ENCODE results near the gene DYDC1.

The DYDC1 gene

DNA sequence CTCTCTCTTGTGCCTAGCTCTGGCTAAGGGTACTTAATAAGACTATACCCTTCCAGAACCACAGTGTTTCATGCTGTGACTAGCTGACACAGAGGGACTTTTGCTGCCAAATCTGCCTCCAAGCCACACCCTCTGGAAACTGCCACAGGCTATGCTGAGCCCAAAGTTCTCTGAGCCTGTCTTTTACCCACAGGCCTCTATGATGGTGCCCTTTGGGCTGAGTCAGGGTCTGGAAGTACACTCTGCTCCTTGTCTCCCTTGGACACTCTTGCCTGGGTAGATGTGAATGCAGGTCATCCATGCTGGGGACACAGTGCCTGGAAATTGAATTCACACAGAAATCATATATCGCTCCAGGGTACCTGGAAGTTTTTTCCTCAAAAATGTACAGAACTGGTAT is 22.6 kb downstream of the DYDC1 start:
- H4K12ac ChIP-seq (ENCODE audit: low read depth, low read length), result no peak overlapping the region
- H3K27me3 ChIP-seq (ENCODE audit: insufficient read depth, low read length), result no peaks in the 10 kb centered on the region
- no peak overlapping the region for H3K27ac ChIP-seq (ENCODE audit: low read depth, low read length)
- H3K9me3 ChIP-seq (ENCODE audit: insufficient read depth, low read depth, low read length), result no peaks in the 10 kb centered on the region
- no peak overlapping the region for H2BK5ac ChIP-seq (ENCODE audit: low read depth, low read length, poor library complexity)
- no CpG with 5 or more reads among the region's 1 CpG for WGBS (ENCODE audit: extremely low coverage, insufficient coverage, insufficient read length)
- no peak overlapping the region for H2AFZ ChIP-seq (ENCODE audit: insufficient read depth, low read length, poor library complexity)
- H3K4me2 ChIP-seq (ENCODE audit: low read length), result no peak overlapping the region
- no peaks in the 10 kb centered on the region for H3K36me3 ChIP-seq (ENCODE audit: control insufficient read depth in 1 of 2, insufficient read depth in 2 of 2, low read length in 2 of 2)
- H2AK5ac ChIP-seq (ENCODE audit: low read length), result no peak overlapping the region
- H3K23ac ChIP-seq (ENCODE audit: low read length), result no peak overlapping the region
- H3K4me1 ChIP-seq (ENCODE audit: control insufficient read depth in 1 of 2, insufficient read depth in 2 of 2, low read length in 2 of 2), result no peaks in the 10 kb centered on the region
- H4K91ac ChIP-seq (ENCODE audit: low read depth, low read length), result no peak overlapping the region
- no peak overlapping the region for H3K9ac ChIP-seq (ENCODE audit: low read length)
- H4K8ac ChIP-seq (ENCODE audit: low read depth, low read length), result no peak overlapping the region
- H2BK120ac ChIP-seq (ENCODE audit: insufficient read depth, low read length, poor library complexity), result no peak overlapping the region
- no peak overlapping the region for H2BK12ac ChIP-seq (ENCODE audit: low read length)
- no peak overlapping the region for H3K4me3 ChIP-seq (ENCODE audit: low read depth, low read length)
- H3K4ac ChIP-seq (ENCODE audit: low read depth, low read length), result no peak overlapping the region
- H3K79me2 ChIP-seq (ENCODE audit: control insufficient read depth, insufficient read depth, low read length, poor library complexity), result no peaks in the 10 kb centered on the region
- no peak overlapping the region for H3K18ac ChIP-seq (ENCODE audit: low read length)
- DNase-seq, result no peak
- H3K79me1 ChIP-seq (ENCODE audit: low read length), result no peaks in the 10 kb centered on the region
- no peak overlapping the region for H3K14ac ChIP-seq (ENCODE audit: low read length)

DNA sequence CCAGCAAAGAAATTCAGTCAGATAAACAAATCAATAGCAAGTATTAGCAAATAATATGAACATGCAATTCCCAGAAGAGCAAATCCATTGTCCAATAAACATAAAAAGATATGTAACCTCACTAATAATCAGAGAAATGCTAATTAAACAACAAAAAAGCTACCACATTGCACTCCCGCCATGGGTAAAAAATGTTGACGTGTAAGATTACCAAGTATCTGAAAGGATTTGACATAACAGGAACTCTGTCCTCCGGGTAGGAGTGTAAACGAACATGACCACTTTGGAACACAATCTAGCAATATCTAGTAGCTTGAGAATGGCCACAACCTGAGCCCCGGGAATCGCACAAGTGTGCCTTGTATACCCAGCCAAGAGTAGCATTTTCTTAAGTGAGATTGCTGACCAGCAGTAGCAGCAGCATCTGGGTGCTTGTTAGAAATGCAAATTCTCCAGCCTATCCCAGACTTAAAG is 31.6 kb downstream of the DYDC1 start:
- Histone ChIP-seq H3K27ac (ENCODE audit: low read depth, low read length) (no peak overlapping the region), H3K79me2 (ENCODE audit: control insufficient read depth, insufficient read depth, low read length, poor library complexity) (no peaks in the 10 kb centered on the region), H3K27me3 (ENCODE audit: insufficient read depth, low read length) (no peaks in the 10 kb centered on the region), H2BK120ac (ENCODE audit: insufficient read depth, low read length, poor library complexity) (no peak overlapping the region), H2AK5ac (ENCODE audit: low read length) (no peak overlapping the region), H4K12ac (ENCODE audit: low read depth, low read length) (no peak overlapping the region), H2AFZ (ENCODE audit: insufficient read depth, low read length, poor library complexity) (no peak overlapping the region), H3K4me1 (ENCODE audit: control insufficient read depth in 1 of 2, insufficient read depth in 2 of 2, low read length in 2 of 2) (no peaks in the 10 kb centered on the region), H3K18ac (ENCODE audit: low read length) (no peak overlapping the region), H4K91ac (ENCODE audit: low read depth, low read length) (no peak overlapping the region), H3K4ac (ENCODE audit: low read depth, low read length) (no peak overlapping the region), H4K8ac (ENCODE audit: low read depth, low read length) (no peak overlapping the region), H2BK12ac (ENCODE audit: low read length) (no peak overlapping the region), H3K36me3 (ENCODE audit: control insufficient read depth in 1 of 2, insufficient read depth in 2 of 2, low read length in 2 of 2) (no peaks in the 10 kb centered on the region), H3K4me3 (ENCODE audit: low read depth, low read length) (no peak overlapping the region), H3K9me3 (ENCODE audit: insufficient read depth, low read depth, low read length) (no peaks in the 10 kb centered on the region), H3K79me1 (ENCODE audit: low read length) (no peaks in the 10 kb centered on the region), H3K9ac (ENCODE audit: low read length) (no peak overlapping the region), H2BK5ac (ENCODE audit: low read depth, low read length, poor library complexity) (no peak overlapping the region), H3K14ac (ENCODE audit: low read length) (no peak overlapping the region), H3K4me2 (ENCODE audit: low read length) (no peak overlapping the region), H3K23ac (ENCODE audit: low read length) (no peak overlapping the region)
- no peak for DNase-seq
- no CpG with 5 or more reads among the region's 6 CpGs for WGBS (ENCODE audit: extremely low coverage, insufficient coverage, insufficient read length)

DNA sequence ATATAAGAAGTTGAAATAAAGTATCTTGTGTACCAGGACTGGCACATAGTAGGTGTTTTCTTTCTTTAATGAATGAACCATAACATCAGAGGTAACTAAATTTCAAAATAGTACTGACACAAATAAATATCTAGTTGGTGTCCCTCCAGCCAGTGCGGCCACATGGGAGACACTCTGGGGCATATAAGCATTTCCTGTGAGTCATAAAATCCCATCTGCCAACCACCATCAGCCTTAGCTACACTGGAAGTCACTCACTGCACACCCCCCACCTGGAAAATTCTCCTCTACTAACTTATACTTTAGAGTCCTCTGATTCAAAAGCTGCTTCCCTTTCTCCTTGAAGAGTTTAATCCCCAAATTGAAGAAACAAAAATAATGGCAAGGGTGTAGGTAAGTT is 32.5 kb downstream of the DYDC1 start:
- H4K12ac ChIP-seq (ENCODE audit: low read depth, low read length), result no peak overlapping the region
- H3K9me3 ChIP-seq (ENCODE audit: insufficient read depth, low read depth, low read length), result no peaks in the 10 kb centered on the region
- no peak overlapping the region for H3K9ac ChIP-seq (ENCODE audit: low read length)
- H2AFZ ChIP-seq (ENCODE audit: insufficient read depth, low read length, poor library complexity), result no peak overlapping the region
- DNase-seq, result no peak
- H4K91ac ChIP-seq (ENCODE audit: low read depth, low read length), result no peak overlapping the region
- H3K23ac ChIP-seq (ENCODE audit: low read length), result no peak overlapping the region
- no peak overlapping the region for H2BK120ac ChIP-seq (ENCODE audit: insufficient read depth, low read length, poor library complexity)
- no peaks in the 10 kb centered on the region for H3K79me2 ChIP-seq (ENCODE audit: control insufficient read depth, insufficient read depth, low read length, poor library complexity)
- H3K4ac ChIP-seq (ENCODE audit: low read depth, low read length), result no peak overlapping the region
- H3K18ac ChIP-seq (ENCODE audit: low read length), result no peak overlapping the region
- no peaks in the 10 kb centered on the region for H3K36me3 ChIP-seq (ENCODE audit: control insufficient read depth in 1 of 2, insufficient read depth in 2 of 2, low read length in 2 of 2)
- no peak overlapping the region for H4K8ac ChIP-seq (ENCODE audit: low read depth, low read length)
- no peak overlapping the region for H2BK5ac ChIP-seq (ENCODE audit: low read depth, low read length, poor library complexity)
- H3K4me1 ChIP-seq (ENCODE audit: control insufficient read depth in 1 of 2, insufficient read depth in 2 of 2, low read length in 2 of 2), result no peaks in the 10 kb centered on the region
- no peak overlapping the region for H2BK12ac ChIP-seq (ENCODE audit: low read length)
- H3K4me3 ChIP-seq (ENCODE audit: low read depth, low read length), result no peak overlapping the region
- no peak overlapping the region for H3K14ac ChIP-seq (ENCODE audit: low read length)
- no CpG with 5 or more reads among the region's 1 CpG for WGBS (ENCODE audit: extremely low coverage, insufficient coverage, insufficient read length)
- H2AK5ac ChIP-seq (ENCODE audit: low read length), result no peak overlapping the region
- no peaks in the 10 kb centered on the region for H3K27me3 ChIP-seq (ENCODE audit: insufficient read depth, low read length)
- no peak overlapping the region for H3K27ac ChIP-seq (ENCODE audit: low read depth, low read length)
- H3K4me2 ChIP-seq (ENCODE audit: low read length), result no peak overlapping the region
- H3K79me1 ChIP-seq (ENCODE audit: low read length), result no peaks in the 10 kb centered on the region

DNA sequence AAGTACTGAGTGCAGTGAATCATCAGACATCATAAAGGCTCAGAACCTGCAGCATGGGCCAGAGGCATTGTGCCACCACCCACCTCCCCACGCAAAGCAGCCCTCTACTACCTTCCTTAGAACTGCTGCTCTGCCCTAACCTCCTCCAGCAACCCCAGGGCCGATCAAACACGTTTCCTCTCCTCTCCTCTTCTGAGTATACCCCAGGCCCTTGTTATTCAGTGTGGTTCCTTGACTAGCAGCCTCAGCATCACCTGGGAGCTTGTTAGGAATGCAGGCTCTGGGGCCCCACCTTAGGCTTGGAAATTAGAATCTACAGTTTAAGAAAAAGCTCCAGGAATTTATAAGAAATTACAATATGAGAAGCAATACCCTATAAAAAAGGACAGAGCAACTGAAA is 33.2 kb downstream of the DYDC1 start:
- no peak for DNase-seq
- H2BK120ac ChIP-seq (ENCODE audit: insufficient read depth, low read length, poor library complexity), result no peak overlapping the region
- no peak overlapping the region for H2AK5ac ChIP-seq (ENCODE audit: low read length)
- H3K4me3 ChIP-seq (ENCODE audit: low read depth, low read length), result no peak overlapping the region
- no peaks in the 10 kb centered on the region for H3K79me1 ChIP-seq (ENCODE audit: low read length)
- H3K9ac ChIP-seq (ENCODE audit: low read length), result no peak overlapping the region
- no peak overlapping the region for H2AFZ ChIP-seq (ENCODE audit: insufficient read depth, low read length, poor library complexity)
- no peak overlapping the region for H3K14ac ChIP-seq (ENCODE audit: low read length)
- no peaks in the 10 kb centered on the region for H3K27me3 ChIP-seq (ENCODE audit: insufficient read depth, low read length)
- no peak overlapping the region for H4K12ac ChIP-seq (ENCODE audit: low read depth, low read length)
- no peak overlapping the region for H3K4me2 ChIP-seq (ENCODE audit: low read length)
- no peaks in the 10 kb centered on the region for H3K79me2 ChIP-seq (ENCODE audit: control insufficient read depth, insufficient read depth, low read length, poor library complexity)
- no peaks in the 10 kb centered on the region for H3K36me3 ChIP-seq (ENCODE audit: control insufficient read depth in 1 of 2, insufficient read depth in 2 of 2, low read length in 2 of 2)
- H3K27ac ChIP-seq (ENCODE audit: low read depth, low read length), result no peak overlapping the region
- no peak overlapping the region for H4K8ac ChIP-seq (ENCODE audit: low read depth, low read length)
- no CpG with 5 or more reads among the region's 3 CpGs for WGBS (ENCODE audit: extremely low coverage, insufficient coverage, insufficient read length)
- H3K23ac ChIP-seq (ENCODE audit: low read length), result no peak overlapping the region
- H4K91ac ChIP-seq (ENCODE audit: low read depth, low read length), result no peak overlapping the region
- no peak overlapping the region for H3K18ac ChIP-seq (ENCODE audit: low read length)
- no peaks in the 10 kb centered on the region for H3K4me1 ChIP-seq (ENCODE audit: control insufficient read depth in 1 of 2, insufficient read depth in 2 of 2, low read length in 2 of 2)
- no peaks in the 10 kb centered on the region for H3K9me3 ChIP-seq (ENCODE audit: insufficient read depth, low read depth, low read length)
- H3K4ac ChIP-seq (ENCODE audit: low read depth, low read length), result no peak overlapping the region
- no peak overlapping the region for H2BK5ac ChIP-seq (ENCODE audit: low read depth, low read length, poor library complexity)
- H2BK12ac ChIP-seq (ENCODE audit: low read length), result no peak overlapping the region

Measured in trophoblast cell (in vitro differentiated cells and primary cell).